ENCODE results near the gene TCP10L. TPM values are rescaled to one million over a fixed set of nuclear protein-coding genes. Genes with fewer than 3 reads are reported as not detected.

TCP10L gene
- total RNA-seq, 1 donor from 2014 or later: 3.9 TPM

DNA sequence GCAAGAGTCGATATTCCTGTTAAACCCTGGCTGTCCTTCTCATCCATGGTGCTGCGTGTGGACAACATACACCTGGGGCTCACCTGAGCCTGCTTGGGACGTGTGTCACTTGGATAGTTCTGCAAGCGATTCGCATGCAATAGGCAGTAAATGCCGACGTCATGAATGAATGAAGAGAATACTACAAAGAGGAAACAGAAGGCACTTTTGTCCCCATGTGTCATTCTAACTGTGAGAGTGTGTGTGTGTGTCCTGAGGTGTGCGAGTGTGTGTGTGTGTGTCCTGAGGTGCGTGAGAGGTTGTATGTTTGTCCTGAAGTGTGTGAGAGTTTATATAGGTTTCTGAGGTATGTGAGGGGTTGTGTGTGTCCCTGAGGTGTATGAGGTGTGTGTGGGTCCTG lies 647 bp upstream of the TCP10L start:
- Histone ChIP-seq H3K27me3 (no peaks in the 10 kb centered on the region), H3K27ac (no peak overlapping the region), H3K9me3 (no peaks in the 10 kb centered on the region), H3K36me3 (peaks cover 0 to 4% of the 10 kb centered on the region in 2 donors), H3K4me1 (no peaks in the 10 kb centered on the region), H3K4me3 (no peak overlapping the region)
- intact Hi-C loops (cut with DNase I): no loop called here
- DNase-seq (ENCODE audit: low spot score in 2 of 2): no peak
- TF ChIP-seq, protein P1, sequence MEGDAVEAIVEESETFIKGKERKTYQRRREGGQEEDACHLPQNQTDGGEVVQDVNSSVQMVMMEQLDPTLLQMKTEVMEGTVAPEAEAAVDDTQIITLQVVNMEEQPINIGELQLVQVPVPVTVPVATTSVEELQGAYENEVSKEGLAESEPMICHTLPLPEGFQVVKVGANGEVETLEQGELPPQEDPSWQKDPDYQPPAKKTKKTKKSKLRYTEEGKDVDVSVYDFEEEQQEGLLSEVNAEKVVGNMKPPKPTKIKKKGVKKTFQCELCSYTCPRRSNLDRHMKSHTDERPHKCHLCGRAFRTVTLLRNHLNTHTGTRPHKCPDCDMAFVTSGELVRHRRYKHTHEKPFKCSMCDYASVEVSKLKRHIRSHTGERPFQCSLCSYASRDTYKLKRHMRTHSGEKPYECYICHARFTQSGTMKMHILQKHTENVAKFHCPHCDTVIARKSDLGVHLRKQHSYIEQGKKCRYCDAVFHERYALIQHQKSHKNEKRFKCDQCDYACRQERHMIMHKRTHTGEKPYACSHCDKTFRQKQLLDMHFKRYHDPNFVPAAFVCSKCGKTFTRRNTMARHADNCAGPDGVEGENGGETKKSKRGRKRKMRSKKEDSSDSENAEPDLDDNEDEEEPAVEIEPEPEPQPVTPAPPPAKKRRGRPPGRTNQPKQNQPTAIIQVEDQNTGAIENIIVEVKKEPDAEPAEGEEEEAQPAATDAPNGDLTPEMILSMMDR (IDR thresholded peaks at IDR 0.05): no peak

DNA sequence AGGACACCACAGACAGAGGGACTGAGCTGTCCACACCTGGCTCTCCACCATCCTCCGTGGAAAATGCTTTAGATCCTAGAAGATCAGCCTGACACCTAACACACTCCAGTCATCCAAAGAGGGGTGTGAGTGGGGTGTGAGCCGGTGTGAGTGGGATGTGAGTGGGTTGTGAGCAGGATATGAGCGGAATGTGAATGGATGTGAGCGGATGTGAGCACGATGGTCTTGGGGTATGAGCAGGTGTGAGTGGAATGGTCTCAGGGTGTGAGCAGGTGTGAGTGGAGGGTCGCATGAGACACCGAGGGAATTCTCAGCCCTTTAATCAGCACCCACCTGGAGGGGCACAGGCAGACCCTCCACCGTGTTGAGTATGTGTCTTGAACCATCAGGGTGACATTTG lies 851 bp downstream of the TCP10L start:
- H3K36me3 ChIP-seq: peaks cover 0 to 4% of the 10 kb centered on the region in 2 donors
- no peak overlapping the region for H3K27ac ChIP-seq
- H3K4me3 ChIP-seq: no peak overlapping the region
- H3K4me1 ChIP-seq: no peaks in the 10 kb centered on the region
- intact Hi-C loops (cut with DNase I): no loop called here
- TF ChIP-seq, protein P1 (IDR thresholded peaks at IDR 0.05): no peak
- no peak for DNase-seq (ENCODE audit: low spot score in 2 of 2)
- H3K9me3 ChIP-seq: no peaks in the 10 kb centered on the region
- H3K27me3 ChIP-seq: no peaks in the 10 kb centered on the region

DNA sequence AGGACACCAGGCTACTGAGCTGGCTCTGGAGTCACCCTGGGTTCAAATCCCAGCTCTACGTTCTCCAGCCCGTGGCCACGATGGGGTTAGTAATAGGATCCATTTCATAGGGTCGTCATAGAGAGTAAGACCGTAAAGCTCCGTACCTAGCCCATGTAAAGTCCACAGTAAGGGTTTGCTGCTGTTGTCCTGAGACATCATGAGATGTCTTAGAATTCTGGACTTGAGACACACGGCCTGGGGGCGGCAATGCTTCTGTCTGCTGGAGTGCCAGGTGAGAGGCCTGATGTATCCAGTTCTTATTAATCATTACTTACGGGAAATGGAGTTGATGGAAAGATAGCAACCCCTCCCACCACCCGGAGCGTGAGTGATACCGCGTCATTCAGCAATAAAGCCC lies 3.6 kb downstream of the TCP10L start:
- Histone ChIP-seq H3K27me3 (no peaks in the 10 kb centered on the region), H3K9me3 (no peaks in the 10 kb centered on the region), H3K27ac (no peak overlapping the region), H3K4me3 (no peak overlapping the region), H3K36me3 (peaks cover 0 to 4% of the 10 kb centered on the region in 2 donors), H3K4me1 (no peaks in the 10 kb centered on the region)
- TF ChIP-seq, protein P1 (IDR thresholded peaks at IDR 0.05): no peak
- DNase-seq (ENCODE audit: low spot score in 2 of 2): peak in 1 of 2 donors; percentile 25
- intact Hi-C loops (cut with DNase I): no loop called here

DNA sequence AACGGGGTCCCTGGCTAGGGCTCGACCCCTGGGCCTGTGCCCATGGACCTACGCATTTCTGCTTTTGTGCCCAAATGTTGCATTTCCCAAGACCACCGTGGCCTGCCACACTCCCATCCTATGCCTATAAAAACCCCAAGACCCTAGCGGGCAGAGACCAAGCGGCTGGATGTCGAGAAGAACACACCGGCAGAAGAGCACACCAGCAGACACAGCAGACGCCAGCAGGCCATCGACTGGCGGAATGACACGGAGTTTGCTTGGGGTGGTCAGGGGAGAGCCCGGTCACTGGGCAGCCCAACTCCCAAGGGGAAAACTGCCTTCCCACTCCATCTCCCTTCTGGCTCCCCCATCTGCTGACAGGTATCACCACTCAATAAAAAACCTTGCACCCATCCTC lies 4.4 kb downstream of the TCP10L start:
- no peak for DNase-seq (ENCODE audit: low spot score in 2 of 2)
- Histone ChIP-seq H3K4me3 (no peak overlapping the region), H3K27ac (no peak overlapping the region), H3K27me3 (no peaks in the 10 kb centered on the region), H3K9me3 (no peaks in the 10 kb centered on the region), H3K36me3 (no peaks in the 10 kb centered on the region), H3K4me1 (no peaks in the 10 kb centered on the region)
- intact Hi-C loops (cut with DNase I): no loop called here
- TF ChIP-seq, protein P1 (IDR thresholded peaks at IDR 0.05): no peak

DNA sequence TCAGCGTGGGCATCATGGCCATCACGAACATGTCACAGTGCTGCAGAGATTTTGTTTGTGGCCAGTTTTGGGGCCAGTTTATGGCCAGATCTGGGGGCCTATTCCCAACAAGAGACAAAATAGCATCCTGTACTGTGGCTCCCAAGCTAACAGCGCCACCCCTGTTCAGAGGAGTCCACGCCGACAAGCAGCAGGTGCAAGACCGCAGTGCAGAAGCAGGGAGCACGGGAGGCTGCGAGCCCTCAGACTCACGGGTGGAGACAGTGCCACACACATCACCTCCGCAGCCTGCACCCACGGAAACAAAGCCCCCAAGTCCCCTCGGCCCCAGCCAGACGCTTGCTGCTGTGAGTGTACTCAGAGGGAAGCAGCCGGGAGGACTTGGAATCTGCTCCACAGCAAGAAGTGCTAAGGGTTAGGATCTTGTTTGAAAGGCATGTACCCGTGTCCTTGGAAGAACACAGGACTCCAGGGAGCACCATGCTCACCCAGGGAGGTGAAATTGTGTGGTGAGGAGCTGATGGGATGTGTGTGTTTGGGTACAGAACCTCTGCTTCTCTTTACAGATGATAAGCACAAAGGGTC lies 7.1 kb downstream of the TCP10L start:
- Histone ChIP-seq H3K4me3 (no peak overlapping the region), H3K27ac (no peak overlapping the region), H3K27me3 (no peaks in the 10 kb centered on the region), H3K9me3 (no peaks in the 10 kb centered on the region), H3K4me1 (no peaks in the 10 kb centered on the region), H3K36me3 (no peaks in the 10 kb centered on the region)
- intact Hi-C loops (cut with DNase I): no loop called here
- DNase-seq (ENCODE audit: low spot score in 2 of 2): no peak
- TF ChIP-seq, protein P1 (IDR thresholded peaks at IDR 0.05): peak in 1 of 3 experiments; percentile 8

DNA sequence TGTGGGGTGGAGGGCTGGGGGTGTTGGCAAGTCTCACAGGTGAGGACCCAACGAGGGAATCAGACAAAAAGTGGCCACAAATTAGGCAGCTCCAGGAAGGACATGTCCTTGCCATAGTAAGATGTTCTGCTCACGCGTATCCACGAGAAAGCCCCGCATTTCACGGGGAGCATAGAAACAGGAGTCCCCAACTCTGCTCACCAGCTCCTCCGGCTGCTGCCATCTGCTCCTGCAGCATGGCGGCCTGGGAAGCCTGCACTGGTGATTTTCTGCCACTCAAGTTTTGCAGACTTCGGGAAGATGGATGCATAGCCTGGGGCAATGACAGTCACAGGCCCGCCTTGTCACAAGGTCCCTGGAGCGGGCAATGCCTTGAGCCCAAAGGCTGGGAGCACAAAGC lies 9.3 kb downstream of the TCP10L start:
- intact Hi-C loops (cut with DNase I): no loop called here
- no peak overlapping the region for H3K4me3 ChIP-seq
- H3K4me1 ChIP-seq: no peaks in the 10 kb centered on the region
- H3K36me3 ChIP-seq: no peaks in the 10 kb centered on the region
- H3K27ac ChIP-seq: no peak overlapping the region
- H3K9me3 ChIP-seq: no peaks in the 10 kb centered on the region
- no peak for DNase-seq (ENCODE audit: low spot score in 2 of 2)
- TF ChIP-seq, protein P1 (IDR thresholded peaks at IDR 0.05): no peak
- no peaks in the 10 kb centered on the region for H3K27me3 ChIP-seq
